ENCODE results near the gene IL34. TPM values are rescaled to one million over a fixed set of nuclear protein-coding genes. Genes with fewer than 3 reads are reported as not detected.
"Not testable (repeated sequence)": the region's sequence is repeated elsewhere in the genome, so short reads cannot be mapped to it uniquely, and the experiment has no call there.

The IL34 gene
- total RNA-seq, 1 experiment from 2014 or later: 4.4 TPM

GRCh38 chr16:70632273-70632672 is 14.1 kb upstream of the IL34 start:
- no peak overlapping the region for H2BK5ac ChIP-seq (ENCODE audit: insufficient read length, low read length)

GRCh38 chr16:70633617-70634016 is 12.7 kb upstream of the IL34 start:
- not testable (repeated sequence) for H2BK5ac ChIP-seq (ENCODE audit: insufficient read length, low read length); H4K20me1 ChIP-seq (ENCODE audit: control insufficient read depth, insufficient read depth, insufficient read length); H3K18ac ChIP-seq (ENCODE audit: insufficient read length, low read depth, low read length); H3K27ac ChIP-seq (ENCODE audit: insufficient read length, low read depth, low read length); H2AK5ac ChIP-seq (ENCODE audit: insufficient read length, low read length); H2BK12ac ChIP-seq (ENCODE audit: insufficient read length, low read depth, low read length); H3K27me3 Mint-ChIP-seq (ENCODE audit: low read depth); H3K9me3 ChIP-seq (ENCODE audit: control insufficient read depth, low read depth, low read length); H4K91ac ChIP-seq (ENCODE audit: insufficient read length, low read depth, low read length); H3K27me3 ChIP-seq (ENCODE audit: insufficient read depth, low read length); H3K27ac Mint-ChIP-seq; H3K9ac ChIP-seq (ENCODE audit: extremely low read depth, insufficient read length, low read length); H3K56ac ChIP-seq (ENCODE audit: insufficient read length, low read depth, low read length); H3T11ph ChIP-seq (ENCODE audit: low read length); H4K5ac ChIP-seq (ENCODE audit: insufficient read length, low read depth, low read length); H2AFZ ChIP-seq (ENCODE audit: low read length); H3K9me3 Mint-ChIP-seq; H3K23me2 ChIP-seq (ENCODE audit: insufficient read length, low read depth, low read length, poor library complexity, severe bottlenecking); H3K4me1 ChIP-seq (ENCODE audit: insufficient read depth, low read length); H2BK120ac ChIP-seq (ENCODE audit: low read depth, low read length, poor library complexity, severe bottlenecking); H3K79me2 ChIP-seq (ENCODE audit: insufficient read depth, low read length); H3K4ac ChIP-seq (ENCODE audit: low read depth, low read length); H3K36me3 Mint-ChIP-seq (ENCODE audit: insufficient read depth in 1 of 3, low read depth in 3 of 3); H2BK20ac ChIP-seq (ENCODE audit: low read depth, low read length, poor library complexity, severe bottlenecking); H4K8ac ChIP-seq (replicated peaks; ENCODE audit: insufficient read length, low read depth, low read length); DNase-seq; H3K4me3 Mint-ChIP-seq; H3K14ac ChIP-seq (ENCODE audit: insufficient read depth, low read length); H2BK15ac ChIP-seq (ENCODE audit: low read depth, low read length); H3K79me1 ChIP-seq (ENCODE audit: insufficient read depth, low read depth, low read length, poor library complexity, severe bottlenecking); H3K4me2 ChIP-seq (ENCODE audit: insufficient read depth, insufficient read length, low read length); H3K23ac ChIP-seq (ENCODE audit: insufficient read length, low read depth, low read length)
- WGBS (ENCODE audit: extremely low coverage, insufficient read length, low lambda C conversion rate): no CpG with 5 or more reads among the region's 10 CpGs
- peaks cover 21 to 23% of the 10 kb centered on the region in 2 experiments for H3K4me1 Mint-ChIP-seq

More at GRCh38 chr16:70632273-70632672, 14.1 kb upstream of the IL34 start:
- Histone ChIP-seq H4K91ac (ENCODE audit: insufficient read length, low read depth, low read length) (no peak overlapping the region), H3K23me2 (ENCODE audit: insufficient read length, low read depth, low read length, poor library complexity, severe bottlenecking) (no peaks in the 10 kb centered on the region), H3K27ac (ENCODE audit: insufficient read length, low read depth, low read length) (no peak overlapping the region), H3T11ph (ENCODE audit: low read length) (no peak overlapping the region), H3K56ac (ENCODE audit: insufficient read length, low read depth, low read length) (no peak overlapping the region), H3K79me1 (ENCODE audit: insufficient read depth, low read depth, low read length, poor library complexity, severe bottlenecking) (no peaks in the 10 kb centered on the region), H3K27me3 (ENCODE audit: insufficient read depth, low read length) (no peaks in the 10 kb centered on the region), H2BK15ac (ENCODE audit: low read depth, low read length) (no peak overlapping the region), H3K9me3 (ENCODE audit: control insufficient read depth, low read depth, low read length) (peaks cover 4% of the 10 kb centered on the region), H4K20me1 (ENCODE audit: control insufficient read depth, insufficient read depth, insufficient read length) (no peaks in the 10 kb centered on the region), H3K23ac (ENCODE audit: insufficient read length, low read depth, low read length) (no peak overlapping the region), H2BK20ac (ENCODE audit: low read depth, low read length, poor library complexity, severe bottlenecking) (no peak overlapping the region), H3K4me2 (ENCODE audit: insufficient read depth, insufficient read length, low read length) (no peak overlapping the region), H4K8ac (replicated peaks; ENCODE audit: insufficient read length, low read depth, low read length) (no peak overlapping the region), H2AFZ (ENCODE audit: low read length) (no peak overlapping the region), H3K18ac (ENCODE audit: insufficient read length, low read depth, low read length) (no peak overlapping the region), H3K79me2 (ENCODE audit: insufficient read depth, low read length) (no peaks in the 10 kb centered on the region), H3K14ac (ENCODE audit: insufficient read depth, low read length) (no peak overlapping the region), H3K9ac (ENCODE audit: extremely low read depth, insufficient read length, low read length) (no peak overlapping the region), H2BK12ac (ENCODE audit: insufficient read length, low read depth, low read length) (no peak overlapping the region), H2AK5ac (ENCODE audit: insufficient read length, low read length) (no peak overlapping the region), H3K4me1 (ENCODE audit: insufficient read depth, low read length) (peaks cover 2% of the 10 kb centered on the region; the same call in 1 of the 2 replicates), H4K5ac (ENCODE audit: insufficient read length, low read depth, low read length) (no peak overlapping the region), H2BK120ac (ENCODE audit: low read depth, low read length, poor library complexity, severe bottlenecking) (no peak overlapping the region), H3K4ac (ENCODE audit: low read depth, low read length) (no peak overlapping the region)
- peaks cover 0 to 6% (median 6%) of the 10 kb centered on the region in 3 experiments; a peak in 3 of 7 replicates for H3K36me3 Mint-ChIP-seq (ENCODE audit: insufficient read depth in 1 of 3, low read depth in 3 of 3)
- H3K27me3 Mint-ChIP-seq (ENCODE audit: low read depth): no peaks in the 10 kb centered on the region; the same call in 1 of the 2 replicates
- DNase-seq: no peak
- no peak for TF ChIP-seq CTCF (conservative IDR thresholded peaks at IDR 0.05)
- peak overlapping the region in 1 of 3 experiments; percentile 92; a peak in 3 of 7 replicates for H3K27ac Mint-ChIP-seq
- H3K9me3 Mint-ChIP-seq: peaks cover 7% of the 10 kb centered on the region in 2 experiments; a peak in 4 of 5 replicates
- no CpG with 5 or more reads among the region's 5 CpGs for WGBS (ENCODE audit: extremely low coverage, insufficient read length, low lambda C conversion rate)
- H3K4me3 Mint-ChIP-seq: no peak overlapping the region
- H3K4me1 Mint-ChIP-seq: peaks cover 23 to 26% of the 10 kb centered on the region in 2 experiments

Data from H9 (cell line).